ENCODE results near the gene BNC2. TPM values are rescaled to one million over a fixed set of nuclear protein-coding genes. Genes with fewer than 3 reads are reported as not detected.

BNC2 gene
- total RNA-seq, 1 donor from 2014 or later, result under 0.01 TPM

- no peak for TF ChIP-seq CTCF (IDR thresholded peaks at IDR 0.05; ENCODE audit: insufficient read depth, low read length, severe bottlenecking)
- no peaks in the 10 kb centered on the region for H3K36me3 ChIP-seq (ENCODE audit: control insufficient read depth, insufficient read depth, low read length)
- no peaks in the 10 kb centered on the region for H3K27me3 ChIP-seq (ENCODE audit: control insufficient read depth, insufficient read depth, low read length)
- FAIRE-seq (no peak), DNase-seq (ENCODE audit: low read depth) (no peak)
- no peak overlapping the region for H3K4me3 ChIP-seq (ENCODE audit: low read depth, low read length)
Measured at GRCh38 chr9:16680541-16680940, 189.9 kb downstream of the BNC2 start.

- H3K36me3 ChIP-seq (ENCODE audit: control insufficient read depth, insufficient read depth, low read length), result no peaks in the 10 kb centered on the region
- FAIRE-seq, result no peak
- H3K4me3 ChIP-seq (ENCODE audit: low read depth, low read length), result no peak overlapping the region
- no peaks in the 10 kb centered on the region for H3K27me3 ChIP-seq (ENCODE audit: control insufficient read depth, insufficient read depth, low read length)
- DNase-seq (ENCODE audit: low read depth), result no peak
- TF ChIP-seq CTCF (IDR thresholded peaks at IDR 0.05; ENCODE audit: insufficient read depth, low read length, severe bottlenecking), result no peak
Measured at GRCh38 chr9:16679327-16679821, 191.1 kb downstream of the BNC2 start.

GRCh38 chr9:16676519-16676918 lies 194.0 kb downstream of the BNC2 start:
- no peak overlapping the region for H3K4me3 ChIP-seq (ENCODE audit: low read depth, low read length)
- no peak for FAIRE-seq
- TF ChIP-seq CTCF (IDR thresholded peaks at IDR 0.05; ENCODE audit: insufficient read depth, low read length, severe bottlenecking), result no peak

GRCh38 chr9:16675131-16675530 lies 195.3 kb downstream of the BNC2 start:
- no peaks in the 10 kb centered on the region for H3K36me3 ChIP-seq (ENCODE audit: control insufficient read depth, insufficient read depth, low read length)
- TF ChIP-seq CTCF (IDR thresholded peaks at IDR 0.05; ENCODE audit: insufficient read depth, low read length, severe bottlenecking), result no peak
- DNase-seq (ENCODE audit: low read depth) (no peak), FAIRE-seq (no peak)
- H3K4me3 ChIP-seq (ENCODE audit: low read depth, low read length), result no peak overlapping the region
- no peaks in the 10 kb centered on the region for H3K27me3 ChIP-seq (ENCODE audit: control insufficient read depth, insufficient read depth, low read length)

More at GRCh38 chr9:16676519-16676918, 194.0 kb downstream of the BNC2 start:
- no peak for DNase-seq (ENCODE audit: low read depth)
- Histone ChIP-seq H3K27me3 (ENCODE audit: control insufficient read depth, insufficient read depth, low read length) (no peaks in the 10 kb centered on the region), H3K36me3 (ENCODE audit: control insufficient read depth, insufficient read depth, low read length) (no peaks in the 10 kb centered on the region)

- no peaks in the 10 kb centered on the region for H3K36me3 ChIP-seq (ENCODE audit: control insufficient read depth, insufficient read depth, low read length)
- FAIRE-seq (no peak), DNase-seq (ENCODE audit: low read depth) (no peak)
- H3K4me3 ChIP-seq (ENCODE audit: low read depth, low read length), result no peak overlapping the region
- TF ChIP-seq CTCF (IDR thresholded peaks at IDR 0.05; ENCODE audit: insufficient read depth, low read length, severe bottlenecking), result no peak
- H3K27me3 ChIP-seq (ENCODE audit: control insufficient read depth, insufficient read depth, low read length), result no peaks in the 10 kb centered on the region
Measured at GRCh38 chr9:16673171-16673570, 197.3 kb downstream of the BNC2 start.

- FAIRE-seq (no peak), DNase-seq (ENCODE audit: low read depth) (no peak)
- no peak for TF ChIP-seq CTCF (IDR thresholded peaks at IDR 0.05; ENCODE audit: insufficient read depth, low read length, severe bottlenecking)
- H3K36me3 ChIP-seq (ENCODE audit: control insufficient read depth, insufficient read depth, low read length), result no peaks in the 10 kb centered on the region
- H3K4me3 ChIP-seq (ENCODE audit: low read depth, low read length), result no peak overlapping the region
- peaks cover 2% of the 10 kb centered on the region for H3K27me3 ChIP-seq (ENCODE audit: control insufficient read depth, insufficient read depth, low read length)
Measured at GRCh38 chr9:16672501-16672900, 198.0 kb downstream of the BNC2 start.

Data from bronchial epithelial cell (primary cell).